Fibroblast of lung (primary cell): ENCODE measurements around the gene PGAM5.

Source experiments
- CTCF ChIP-seq, 2 donors: IDR thresholded peaks in 1 of 2; conservative IDR thresholded peaks in 1 of 2; 1 replicate in 1 of 2; 2 replicates in 1 of 2; pipeline ENCODE4 v1.5.1; 2011 to 2012; ENCODE audit warnings: low read length in 2 of 2, control low read depth in 1 of 2, inconsistent platforms in 1 of 2, low read depth in 1 of 2, mild to moderate bottlenecking in 1 of 2
- EZH2 ChIP-seq: IDR thresholded peaks from 2 replicates; pipeline ENCODE4 v1.5.1; 2012; ENCODE audit warnings: low read length, control low read depth, mild to moderate bottlenecking; ENCODE audit errors: missing control alignments

- TF ChIP-seq CTCF (conservative IDR thresholded peaks at IDR 0.05 in 1 of 2, IDR thresholded peaks at IDR 0.05 in 1 of 2; ENCODE audit: low read depth in 1 of 2, low read length in 2 of 2) = no peak
- TF ChIP-seq EZH2 = no peak
Observed at GRCh38 chr12:132747896-132748295, 37.3 kb downstream of the PGAM5 start.
